GM21526 (cell line): Measurements from ENCODE around the gene ADGRD1.

Experiments used
- ATAC-seq: cut with Tn5 transposase; IDR thresholded peaks from one replicate; pipeline ENCODE4 v1.9.1; 2021; ENCODE audit warnings: moderate library complexity; ENCODE audit not compliant: unreplicated experiment, low FRiP score

Gene ADGRD1

GRCh38 chr12:131142891-131143657, 189.4 kb downstream of the ADGRD1 start:
- ATAC-seq, result no peak

- ATAC-seq, result no peak
Observed at GRCh38 chr12:131146173-131146675, 192.5 kb downstream of the ADGRD1 start.

- ATAC-seq, result no peak
Observed at GRCh38 chr12:131147293-131147692, 193.6 kb downstream of the ADGRD1 start.

GRCh38 chr12:131147894-131148293, 194.2 kb downstream of the ADGRD1 start:
- no peak for ATAC-seq

- no peak for ATAC-seq
Observed at GRCh38 chr12:131151558-131152345, 198.0 kb downstream of the ADGRD1 start.

GRCh38 chr12:131152587-131152986, 198.9 kb downstream of the ADGRD1 start:
- no peak for ATAC-seq

GRCh38 chr12:131153016-131153415, 199.3 kb downstream of the ADGRD1 start:
- ATAC-seq, result no peak

GRCh38 chr12:131153956-131154355, 200.2 kb downstream of the ADGRD1 start:
- no peak for ATAC-seq

- no peak for ATAC-seq
Observed at GRCh38 chr12:131155131-131155530, 201.4 kb downstream of the ADGRD1 start.

GRCh38 chr12:131157743-131158142, 204.0 kb downstream of the ADGRD1 start:
- no peak for ATAC-seq

GRCh38 chr12:131159660-131160059, 206.0 kb downstream of the ADGRD1 start:
- no peak for ATAC-seq

GRCh38 chr12:131162113-131162512, 208.4 kb downstream of the ADGRD1 start:
- ATAC-seq, result no peak

GRCh38 chr12:131163189-131163738, 209.6 kb downstream of the ADGRD1 start:
- ATAC-seq, result no peak

- no peak for ATAC-seq
Observed at GRCh38 chr12:131164096-131164872, 210.6 kb downstream of the ADGRD1 start.

GRCh38 chr12:131166717-131167116, 213.0 kb downstream of the ADGRD1 start:
- no peak for ATAC-seq

- ATAC-seq, result no peak
Observed at GRCh38 chr12:131167334-131167733, 213.6 kb downstream of the ADGRD1 start.

- no peak for ATAC-seq
Observed at GRCh38 chr12:131171029-131171428, 217.3 kb downstream of the ADGRD1 start.

- ATAC-seq, result no peak
Observed at GRCh38 chr12:131174901-131175300, 221.2 kb downstream of the ADGRD1 start.

GRCh38 chr12:131176266-131176665, 222.6 kb downstream of the ADGRD1 start:
- no peak for ATAC-seq

- ATAC-seq, result no peak
Observed at GRCh38 chr12:131176926-131177325, 223.2 kb downstream of the ADGRD1 start.

- no peak for ATAC-seq
Observed at GRCh38 chr12:131177599-131177998, 223.9 kb downstream of the ADGRD1 start.
